Measurements from ENCODE around the gene MCU. TPM values are rescaled to one million over a fixed set of nuclear protein-coding genes. Genes with fewer than 3 reads are reported as not detected.
A peak's percentile ranks its signal among the peaks of the same experiment; 100 is the strongest.

Gene MCU
- total RNA-seq, 1 donor from 2014 or later: 27.0 TPM

DNA sequence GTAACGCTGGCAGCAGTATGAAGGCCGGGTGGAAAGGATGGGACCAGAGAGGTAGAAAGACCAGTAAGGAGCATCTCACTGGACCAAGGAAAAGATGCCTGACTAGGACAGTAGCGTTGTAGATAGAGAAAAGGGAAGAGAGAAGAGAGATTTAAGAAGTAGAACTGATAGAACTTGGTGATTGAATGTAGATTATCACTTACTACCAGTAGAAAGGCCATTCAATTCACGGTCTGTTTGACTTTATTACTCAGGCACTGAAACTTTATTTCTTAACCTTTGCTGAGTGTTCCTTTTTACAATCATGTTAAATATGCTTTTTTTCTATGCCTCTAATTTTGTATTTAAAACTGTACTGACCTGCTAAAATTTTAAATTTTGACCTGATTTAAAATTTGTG lies 12.2 kb downstream of the MCU start:
- Mint-ChIP-seq H3K9me3 (no peaks in the 10 kb centered on the region), H3K4me3 (no peak overlapping the region), H3K36me3 (no peaks in the 10 kb centered on the region), H3K4me1 (ENCODE audit: unreplicated experiment) (peaks cover 17% of the 10 kb centered on the region), H3K27me3 (no peaks in the 10 kb centered on the region), H3K27ac (no peak overlapping the region)
- DNase-seq (ENCODE audit: extremely low spot score, unreplicated experiment): no peak
- TF ChIP-seq, protein P1, sequence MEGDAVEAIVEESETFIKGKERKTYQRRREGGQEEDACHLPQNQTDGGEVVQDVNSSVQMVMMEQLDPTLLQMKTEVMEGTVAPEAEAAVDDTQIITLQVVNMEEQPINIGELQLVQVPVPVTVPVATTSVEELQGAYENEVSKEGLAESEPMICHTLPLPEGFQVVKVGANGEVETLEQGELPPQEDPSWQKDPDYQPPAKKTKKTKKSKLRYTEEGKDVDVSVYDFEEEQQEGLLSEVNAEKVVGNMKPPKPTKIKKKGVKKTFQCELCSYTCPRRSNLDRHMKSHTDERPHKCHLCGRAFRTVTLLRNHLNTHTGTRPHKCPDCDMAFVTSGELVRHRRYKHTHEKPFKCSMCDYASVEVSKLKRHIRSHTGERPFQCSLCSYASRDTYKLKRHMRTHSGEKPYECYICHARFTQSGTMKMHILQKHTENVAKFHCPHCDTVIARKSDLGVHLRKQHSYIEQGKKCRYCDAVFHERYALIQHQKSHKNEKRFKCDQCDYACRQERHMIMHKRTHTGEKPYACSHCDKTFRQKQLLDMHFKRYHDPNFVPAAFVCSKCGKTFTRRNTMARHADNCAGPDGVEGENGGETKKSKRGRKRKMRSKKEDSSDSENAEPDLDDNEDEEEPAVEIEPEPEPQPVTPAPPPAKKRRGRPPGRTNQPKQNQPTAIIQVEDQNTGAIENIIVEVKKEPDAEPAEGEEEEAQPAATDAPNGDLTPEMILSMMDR (conservative IDR thresholded peaks at IDR 0.05): no peak

DNA sequence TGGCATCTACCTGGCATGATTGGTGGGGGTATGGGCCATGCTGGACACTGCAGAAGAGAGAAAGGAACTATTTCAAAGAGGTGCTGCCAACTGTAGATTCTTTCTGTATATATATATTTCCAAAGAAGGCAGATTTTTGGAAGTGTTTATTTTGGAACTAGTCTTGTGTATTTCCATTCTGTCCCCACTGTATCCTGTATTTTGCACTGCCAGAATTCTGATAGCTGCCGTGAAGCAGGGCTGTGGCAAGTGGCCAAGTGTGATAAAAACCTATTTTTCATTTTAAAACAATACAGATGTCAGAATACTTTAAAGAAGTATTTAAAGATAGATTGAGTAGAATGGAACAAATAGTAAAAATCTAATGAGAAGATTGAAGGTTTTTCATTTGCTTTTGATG lies 17.1 kb downstream of the MCU start:
- Mint-ChIP-seq H3K36me3 (peaks cover 6% of the 10 kb centered on the region), H3K4me1 (ENCODE audit: unreplicated experiment) (peaks cover 31% of the 10 kb centered on the region), H3K9me3 (no peaks in the 10 kb centered on the region), H3K27me3 (no peaks in the 10 kb centered on the region), H3K4me3 (no peak overlapping the region), H3K27ac (peak overlapping the region; percentile 25)
- DNase-seq (ENCODE audit: extremely low spot score, unreplicated experiment): no peak
- TF ChIP-seq, protein P1 (conservative IDR thresholded peaks at IDR 0.05): no peak

- TF ChIP-seq, protein P1 (conservative IDR thresholded peaks at IDR 0.05): no peak
- no peak for DNase-seq (ENCODE audit: extremely low spot score, unreplicated experiment)
- Mint-ChIP-seq H3K27ac (peak overlapping the region; percentile 69), H3K27me3 (no peaks in the 10 kb centered on the region), H3K36me3 (peaks cover 6% of the 10 kb centered on the region), H3K9me3 (no peaks in the 10 kb centered on the region), H3K4me3 (peak overlapping the region; percentile 20), H3K4me1 (ENCODE audit: unreplicated experiment) (peaks cover 33% of the 10 kb centered on the region)
Observed at GRCh38 chr10:72712136-72712535, 20.2 kb downstream of the MCU start.

GRCh38 chr10:72719941-72720592 lies 28.1 kb downstream of the MCU start:
- Mint-ChIP-seq H3K36me3 (peaks cover 11% of the 10 kb centered on the region), H3K27me3 (no peaks in the 10 kb centered on the region), H3K27ac (no peak overlapping the region), H3K4me1 (ENCODE audit: unreplicated experiment) (peaks cover 4% of the 10 kb centered on the region), H3K4me3 (no peak overlapping the region), H3K9me3 (no peaks in the 10 kb centered on the region)
- DNase-seq (ENCODE audit: extremely low spot score, unreplicated experiment): no peak
- TF ChIP-seq, protein P1 (conservative IDR thresholded peaks at IDR 0.05): no peak

DNA sequence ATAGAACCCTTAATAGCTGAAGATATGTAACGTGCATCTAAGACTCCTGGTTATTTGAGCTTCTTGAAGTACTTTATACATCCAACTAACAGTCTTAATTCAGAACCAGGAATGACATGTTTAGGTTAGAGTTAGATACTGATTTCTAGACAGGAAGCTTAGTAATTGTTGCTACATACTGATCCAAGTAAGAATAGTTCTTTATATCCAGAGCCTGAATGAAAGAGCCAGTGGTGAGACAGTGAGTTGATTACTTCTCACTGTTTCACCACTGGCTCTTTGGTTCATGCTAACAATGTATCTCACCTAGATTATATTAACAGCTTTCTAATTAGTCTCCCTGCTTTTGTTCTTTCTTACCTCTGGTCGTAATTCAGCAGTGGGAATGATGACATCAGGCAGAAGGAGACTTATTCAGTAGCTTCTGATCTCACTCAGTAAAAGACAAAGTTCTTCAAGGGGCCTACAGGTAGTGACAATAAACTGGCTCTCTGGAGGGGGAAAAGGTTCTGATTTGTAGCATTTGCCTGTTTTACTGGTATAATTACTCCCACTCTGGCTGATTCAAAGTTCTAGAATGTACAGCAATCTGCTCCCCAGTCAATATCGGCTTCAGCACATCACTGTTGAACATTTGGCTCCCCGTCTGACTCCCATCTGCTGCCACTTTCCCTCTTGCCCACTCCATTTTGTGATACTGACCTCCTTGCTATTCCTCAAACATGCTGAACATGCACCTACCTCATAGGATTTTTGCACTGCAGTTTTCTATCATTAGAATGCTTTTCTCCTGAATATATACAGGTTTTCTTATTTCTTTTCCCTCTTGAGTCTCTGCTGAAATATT lies 29.1 kb downstream of the MCU start:
- Mint-ChIP-seq H3K4me1 (ENCODE audit: unreplicated experiment) (no peaks in the 10 kb centered on the region), H3K9me3 (no peaks in the 10 kb centered on the region), H3K27ac (no peak overlapping the region), H3K4me3 (no peak overlapping the region), H3K27me3 (no peaks in the 10 kb centered on the region), H3K36me3 (peaks cover 11% of the 10 kb centered on the region)
- DNase-seq (ENCODE audit: extremely low spot score, unreplicated experiment): no peak
- TF ChIP-seq, protein P1 (conservative IDR thresholded peaks at IDR 0.05): no peak

Measured in type B pancreatic cell (in vitro differentiated cells).